Sigmoid colon (tissue), 4 donors: ENCODE results near the gene FCER2.

Experiments used
- CTCF ChIP-seq, 4 experiments: fragments of 450-650 bp in 3 of 4; fragments of 200-600 bp in 1 of 4; IDR thresholded peaks; one replicate each; pipeline ENCODE4 v1.5.1; 2016 to 2019; ENCODE audit warnings: antibody characterized with exemption in 4 of 4, mild to moderate bottlenecking in 3 of 4, moderate library complexity in 2 of 4
- EP300 ChIP-seq, 4 donors: sonication (generic); formaldehyde crosslinking; IDR thresholded peaks; one replicate each; pipeline ENCODE4 v1.6.1; 2017; ENCODE audit warnings: antibody characterized with exemption in 4 of 4
- POLR2A ChIP-seq, 2 donors: fragments of 450-650 bp; IDR thresholded peaks; one replicate each; pipeline ENCODE4 v1.6.1; 2016; ENCODE audit warnings: antibody characterized with exemption in 2 of 2, mild to moderate bottlenecking in 2 of 2, moderate library complexity in 2 of 2
- POLR2AphosphoS5 ChIP-seq, 4 donors: sonication (generic); formaldehyde crosslinking; IDR thresholded peaks; one replicate each; pipeline ENCODE4 v1.6.1; 2017; ENCODE audit warnings: antibody characterized with exemption in 4 of 4

- TF ChIP-seq CTCF (IDR thresholded peaks at IDR 0.05) = no peak
- TF ChIP-seq POLR2AphosphoS5 (IDR thresholded peaks at IDR 0.05) = no peak
- TF ChIP-seq EP300 (IDR thresholded peaks at IDR 0.05) = no peak
- no peak for TF ChIP-seq POLR2A (IDR thresholded peaks at IDR 0.05)
Measured at GRCh38 chr19:7658219-7658686, 43.7 kb downstream of the FCER2 start.
